Ovary (tissue), 9 donors: ENCODE results near the gene DECR2. TPM values are rescaled to one million over a fixed set of nuclear protein-coding genes. Genes with fewer than 3 reads are reported as not detected.

ENCODE experiments used
- DNase-seq, 5 donors: peaks; one replicate each; pipeline ENCODE4 v3.0.0-alpha.2; 2019 to 2020
- H3K27ac ChIP-seq, 2 donors: fragments of 200-600 bp; one replicate each; pipeline versions ENCODE4 v1.5.1 to v1.8.0; 2019 to 2022
- H3K27me3 ChIP-seq: fragments of 200-600 bp; one replicate; pipeline ENCODE4 v1.8.0; 2022
- H3K36me3 ChIP-seq: fragments of 200-600 bp; sonication (generic); one replicate; pipeline ENCODE4 v1.5.1; 2019
- H3K4me1 ChIP-seq: one replicate; pipeline ENCODE4 v1.8.1; 2013; ENCODE audit warnings: mild to moderate bottlenecking, moderate library complexity; ENCODE audit not compliant: insufficient read depth
- H3K4me3 ChIP-seq: fragments of 200-600 bp; sonication (generic); one replicate; pipeline ENCODE4 v1.5.1; 2017
- H3K9me3 ChIP-seq, 2 donors: fragments of 200-600 bp in 1 of 2; sonication (generic) in 1 of 2; one replicate each; pipeline versions ENCODE4 v1.5.1 to v1.8.1; 2013 to 2019; ENCODE audit warnings: mild to moderate bottlenecking in 1 of 2, moderate library complexity in 1 of 2
- EP300 ChIP-seq: sonication (generic); formaldehyde crosslinking; IDR thresholded peaks from one replicate; pipeline ENCODE4 v1.6.1; 2017; ENCODE audit warnings: antibody characterized with exemption
- POLR2A ChIP-seq: fragments of 450-650 bp; IDR thresholded peaks from one replicate; pipeline ENCODE4 v1.6.1; 2017; ENCODE audit warnings: antibody characterized with exemption, mild to moderate bottlenecking, moderate library complexity
- WGBS, 3 donors: extraction: QIAGEN DNeasy Blood & Tissue Kit in 1 of 3; methylation state at CpG; one replicate each; pipeline versions ENCODE4 v1.1.5 to v1.1.7; 2013 to 2017; 5-methylcytosine and 5-hydroxymethylcytosine counted together
- intact Hi-C, 4 donors: fragments of 100-400 bp; cut with DNase I; formaldehyde crosslinking; loops; one replicate each; pipeline versions ENCODE4 v1.11.0 to v1.15.1; 2022 to 2023
- polyA plus RNA-seq, 2 donors: library from polyadenylated mRNA; stranded (reverse); fragments of 200-250 nt in 1 of 2; fragments of 350-450 nt in 1 of 2; fragmentation: Illumina TruSeq in 1 of 2; extraction: RNeasy Lipid Tissue Mini Kit (QIAGEN cat#74804) in 1 of 2; gene quantifications; one replicate each; pipeline ENCODE4 v1.2.3, GENCODE V29; 2013 to 2014
- total RNA-seq, 7 donors: library from RNA; depleted of rRNA in 2 of 7; stranded (reverse); fragments of >200 nt in 2 of 7; fragmentation: NEBNext Ultra II Directional in 3 of 7; extraction: Animal tissue kit (Norgen Biotek cat#: 25700) in 3 of 7; gene quantifications; one replicate each; pipeline versions ENCODE4 v1.1.0 to v1.2.4, GENCODE V29; 2016 to 2023
- TF ChIP-seq, protein P1 (sequence below), 3 donors: fragments of 450-650 bp in 2 of 3; fragments of 200-600 bp in 1 of 3; IDR thresholded peaks; one replicate each; pipeline versions ENCODE4 v1.5.1 to v1.8.0; 2016 to 2022; ENCODE audit warnings: antibody characterized with exemption in 3 of 3, mild to moderate bottlenecking in 1 of 3
- donor health status: DM: no; HTN: no; CAD: no; lungs with moderate emphysema.
- donor health status: DM: no; HTN: no; CAD: no.
- donor health status: Bipolar disorder and iron deficiency.
- donor health status: DM: yes; HTN: yes; CAD: no.
- donor health status: DM: no; HTN: no; CAD: no.
- donor health status: DM: yes; HTN: yes; CAD: no.

The DECR2 gene
- total and polyA plus RNA-seq, 9 donors: 2.1 to 23.7 (median 14.8) TPM

DNA sequence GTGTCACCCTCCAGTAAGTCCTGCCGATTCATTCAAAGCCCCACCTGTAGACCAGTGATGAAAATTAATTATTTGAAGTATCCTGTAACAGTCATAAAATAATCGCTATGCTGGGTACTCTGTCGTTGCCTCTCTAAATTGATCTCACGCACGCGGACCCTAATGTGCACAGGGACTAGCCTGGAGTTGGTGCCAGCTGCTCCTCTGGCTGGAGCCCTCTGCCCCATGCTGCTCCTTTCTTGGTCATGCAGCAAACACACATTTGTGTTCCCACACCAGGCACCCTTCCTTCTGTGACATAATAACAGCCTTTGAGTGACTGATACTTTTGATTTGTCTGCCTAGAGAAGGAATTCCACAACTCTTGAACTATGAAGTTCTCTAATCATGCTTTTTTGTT, 39.8 kb downstream of the DECR2 start:
- H3K27me3 ChIP-seq: no peaks in the 10 kb centered on the region
- no peaks in the 10 kb centered on the region for H3K36me3 ChIP-seq
- no peak for TF ChIP-seq POLR2A
- no peak for TF ChIP-seq EP300
- TF ChIP-seq, protein P1, sequence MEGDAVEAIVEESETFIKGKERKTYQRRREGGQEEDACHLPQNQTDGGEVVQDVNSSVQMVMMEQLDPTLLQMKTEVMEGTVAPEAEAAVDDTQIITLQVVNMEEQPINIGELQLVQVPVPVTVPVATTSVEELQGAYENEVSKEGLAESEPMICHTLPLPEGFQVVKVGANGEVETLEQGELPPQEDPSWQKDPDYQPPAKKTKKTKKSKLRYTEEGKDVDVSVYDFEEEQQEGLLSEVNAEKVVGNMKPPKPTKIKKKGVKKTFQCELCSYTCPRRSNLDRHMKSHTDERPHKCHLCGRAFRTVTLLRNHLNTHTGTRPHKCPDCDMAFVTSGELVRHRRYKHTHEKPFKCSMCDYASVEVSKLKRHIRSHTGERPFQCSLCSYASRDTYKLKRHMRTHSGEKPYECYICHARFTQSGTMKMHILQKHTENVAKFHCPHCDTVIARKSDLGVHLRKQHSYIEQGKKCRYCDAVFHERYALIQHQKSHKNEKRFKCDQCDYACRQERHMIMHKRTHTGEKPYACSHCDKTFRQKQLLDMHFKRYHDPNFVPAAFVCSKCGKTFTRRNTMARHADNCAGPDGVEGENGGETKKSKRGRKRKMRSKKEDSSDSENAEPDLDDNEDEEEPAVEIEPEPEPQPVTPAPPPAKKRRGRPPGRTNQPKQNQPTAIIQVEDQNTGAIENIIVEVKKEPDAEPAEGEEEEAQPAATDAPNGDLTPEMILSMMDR (IDR thresholded peaks at IDR 0.05): no peak
- WGBS, 3 donors: 95 to 97% (median 95%) methylated on average over 6 of the region's 6 CpGs
- no peaks in the 10 kb centered on the region for H3K4me1 ChIP-seq
- no peak overlapping the region for H3K27ac ChIP-seq
- no peaks in the 10 kb centered on the region for H3K9me3 ChIP-seq
- no peak overlapping the region for H3K4me3 ChIP-seq
- intact Hi-C loops: no loop called here
- no peak for DNase-seq

DNA sequence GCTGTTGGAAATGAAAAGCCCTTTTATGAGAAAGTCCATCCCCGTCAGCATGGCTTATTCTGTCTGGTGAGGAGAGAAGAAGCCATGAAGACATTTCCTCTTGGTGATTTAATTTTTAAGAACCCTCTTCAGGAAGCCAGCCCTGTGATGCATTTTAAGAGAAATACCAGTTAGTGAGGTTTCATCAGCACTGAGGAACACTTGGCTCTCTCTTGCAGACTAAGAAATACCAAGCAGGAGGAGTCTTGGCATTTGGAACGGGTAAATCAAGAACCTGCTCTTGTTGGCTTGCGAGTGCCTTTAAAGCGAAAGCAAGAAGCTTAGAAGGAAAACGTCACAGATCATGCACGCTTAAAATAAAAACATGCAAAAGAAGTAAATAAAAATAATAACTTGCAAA, 41.3 kb downstream of the DECR2 start:
- Histone ChIP-seq H3K27ac (no peak overlapping the region), H3K27me3 (no peaks in the 10 kb centered on the region), H3K36me3 (no peaks in the 10 kb centered on the region), H3K9me3 (no peaks in the 10 kb centered on the region), H3K4me3 (no peak overlapping the region), H3K4me1 (no peaks in the 10 kb centered on the region)
- no peak for DNase-seq
- WGBS, 3 donors: 81 to 84% (median 82%) methylated on average over 6 of the region's 6 CpGs
- no peak for TF ChIP-seq POLR2A
- TF ChIP-seq EP300: no peak
- TF ChIP-seq, protein P1 (IDR thresholded peaks at IDR 0.05): no peak
- intact Hi-C loops: no loop called here

DNA sequence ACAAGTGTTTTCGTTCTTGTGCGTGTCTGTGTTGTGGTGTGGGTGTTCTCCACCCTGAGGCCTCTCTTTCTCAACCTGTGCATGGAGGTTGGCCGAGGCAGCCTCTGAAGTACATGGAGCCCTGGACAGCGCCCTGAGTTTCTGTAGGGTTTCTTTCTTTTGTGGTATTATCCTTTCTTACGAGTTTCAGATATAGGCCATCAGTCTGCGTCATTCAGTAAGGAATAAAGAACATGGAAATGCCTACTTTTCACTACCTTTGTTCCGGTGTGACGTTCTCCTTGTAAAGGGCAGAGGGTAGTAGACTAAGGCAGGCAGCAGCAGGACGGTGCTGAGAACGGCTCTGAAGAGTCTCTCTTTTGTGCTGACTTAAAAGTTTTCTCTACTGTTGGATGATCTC, 42.3 kb downstream of the DECR2 start:
- WGBS, 3 donors: 92 to 94% (median 93%) methylated on average over 10 of the region's 10 CpGs
- no peaks in the 10 kb centered on the region for H3K4me1 ChIP-seq
- TF ChIP-seq EP300 (no peak), POLR2A (no peak)
- TF ChIP-seq, protein P1 (IDR thresholded peaks at IDR 0.05): no peak
- DNase-seq: no peak
- no peaks in the 10 kb centered on the region for H3K36me3 ChIP-seq
- no peak overlapping the region for H3K4me3 ChIP-seq
- H3K27me3 ChIP-seq: no peaks in the 10 kb centered on the region
- H3K9me3 ChIP-seq: no peaks in the 10 kb centered on the region
- H3K27ac ChIP-seq: no peak overlapping the region
- intact Hi-C loops: no loop called here

DNA sequence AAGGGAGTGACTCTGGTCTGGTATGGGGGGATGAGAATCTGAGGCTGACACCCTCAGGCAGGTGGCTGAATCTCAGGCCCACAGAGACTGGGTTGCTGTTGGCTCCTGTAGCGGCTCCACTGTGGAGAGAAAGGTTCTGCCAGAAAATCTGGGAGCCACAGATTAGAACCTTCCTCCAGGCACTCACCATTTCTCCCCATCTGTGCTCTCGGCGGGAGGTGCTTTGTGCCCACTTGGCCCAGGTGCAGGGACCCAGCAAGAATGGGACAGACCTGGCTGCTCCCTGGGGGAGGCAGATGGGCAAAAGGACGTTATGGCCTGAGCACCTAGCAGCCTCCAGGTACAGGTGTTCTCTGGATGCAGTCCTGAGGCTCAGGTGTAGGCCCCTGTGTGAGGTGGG, 43.9 kb downstream of the DECR2 start:
- TF ChIP-seq POLR2A (no peak), EP300 (no peak)
- TF ChIP-seq, protein P1 (IDR thresholded peaks at IDR 0.05): no peak
- Histone ChIP-seq H3K4me3 (no peak overlapping the region), H3K36me3 (no peaks in the 10 kb centered on the region), H3K9me3 (no peaks in the 10 kb centered on the region), H3K27me3 (no peaks in the 10 kb centered on the region), H3K27ac (no peak overlapping the region), H3K4me1 (no peaks in the 10 kb centered on the region)
- DNase-seq: no peak
- intact Hi-C loops: no loop called here
- WGBS, 3 donors: 82 to 89% (median 88%) methylated on average over 4 of the region's 4 CpGs

DNA sequence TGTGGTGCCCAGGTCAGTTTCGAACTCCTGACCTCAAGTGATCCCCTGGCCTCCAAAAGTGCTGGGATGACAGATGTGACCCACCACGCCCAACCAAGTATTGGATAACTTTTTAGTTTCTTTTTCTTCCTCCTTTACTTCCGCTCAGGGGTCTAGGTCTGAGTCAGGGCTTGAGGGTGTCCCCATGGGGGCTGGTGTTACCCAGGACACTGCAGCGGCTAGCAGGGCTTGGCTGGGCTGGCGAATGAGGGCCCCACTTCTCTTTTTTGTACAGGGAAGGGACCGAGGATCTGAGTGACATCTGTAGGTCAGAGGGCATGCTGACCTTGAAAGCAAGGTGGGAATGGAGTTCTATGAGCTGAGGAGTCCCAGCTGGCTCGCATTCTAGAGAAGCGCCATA, 48.7 kb downstream of the DECR2 start:
- TF ChIP-seq, protein P1 (IDR thresholded peaks at IDR 0.05): no peak
- TF ChIP-seq EP300: no peak
- no peak for TF ChIP-seq POLR2A
- H3K27ac ChIP-seq: no peak overlapping the region
- H3K36me3 ChIP-seq: no peaks in the 10 kb centered on the region
- no peak for DNase-seq
- peaks cover 1% of the 10 kb centered on the region for H3K4me1 ChIP-seq
- intact Hi-C loops: no loop called here
- no peaks in the 10 kb centered on the region for H3K27me3 ChIP-seq
- H3K4me3 ChIP-seq: no peak overlapping the region
- WGBS, 3 donors: 79 to 87% (median 85%) methylated on average over 8 of the region's 8 CpGs
- H3K9me3 ChIP-seq: no peaks in the 10 kb centered on the region
